Measurements from ENCODE around the gene ZNF668. TPM values are rescaled to one million over a fixed set of nuclear protein-coding genes. Genes with fewer than 3 reads are reported as not detected.

ZNF668 gene
- total and polyA plus RNA-seq, 2 of the 8 experiments (the other 6 are each of a cell fraction or from before 2014, with no cell fraction given), result 14.0 to 14.3 TPM

DNA sequence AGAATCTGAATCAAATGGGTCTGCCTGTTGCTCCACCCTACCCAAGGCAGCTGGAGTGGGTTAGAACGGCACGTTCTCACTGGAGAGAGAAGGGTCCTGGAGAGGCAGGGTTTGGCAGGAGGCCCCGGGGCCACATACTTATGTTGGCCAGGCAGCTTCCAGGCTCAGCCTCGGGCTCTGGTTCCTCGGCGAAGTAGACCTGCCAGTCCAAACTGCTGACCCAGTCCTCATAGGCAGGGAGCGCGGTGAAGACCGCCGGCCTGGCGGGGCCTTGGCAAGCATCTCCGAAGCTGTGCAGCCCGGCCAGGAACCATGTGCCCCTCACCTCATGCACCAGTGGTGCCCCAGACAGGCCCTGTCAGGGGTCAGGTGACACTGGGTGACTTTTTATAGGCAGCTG is 9.9 kb upstream of the ZNF668 start:
- H3K79me1 ChIP-seq (ENCODE audit: low read depth, low read length), result peaks cover 6% of the 10 kb centered on the region
- WGBS, 2 experiments (ENCODE audit: extremely low coverage in 1 of 2, insufficient coverage in 1 of 2, insufficient read length in 1 of 2, insufficient replicate concordance in 2 of 2, low coverage in 1 of 2, low lambda C conversion rate in 2 of 2, missing lambda C conversion rate in 1 of 2), result 95% methylated on average over 13 of the region's 13 CpGs; no CpG with 5 or more reads in 1 of the 2 experiments
- DNase-seq (ENCODE audit: low read depth in 1 of 2, low spot score in 2 of 2) (no peak), FAIRE-seq (no peak)
- H2BK20ac ChIP-seq (ENCODE audit: low read length), result no peak overlapping the region
- no peak overlapping the region for H3K4me2 ChIP-seq (ENCODE audit: insufficient read depth in 1 of 2, low read depth in 2 of 2, low read length in 2 of 2)
- H3K18ac ChIP-seq (ENCODE audit: extremely low read depth, low read length), result no peak overlapping the region
- H2BK12ac ChIP-seq (ENCODE audit: low read depth, low read length), result no peak overlapping the region
- no peak overlapping the region for H2AFZ ChIP-seq (ENCODE audit: low read length)
- H2BK5ac ChIP-seq (ENCODE audit: low read depth, low read length), result no peak overlapping the region
- no peaks in the 10 kb centered on the region for H3K4me1 ChIP-seq (replicated peaks in 1 of 4; ENCODE audit: control insufficient read depth in 3 of 4, insufficient read depth in 4 of 4, low read length in 3 of 4)
- ChIA-PET POLR2A (ENCODE audit: partially characterized antibody) (interaction anchor here (0.8 to 4.7 kb wide), 8 partner anchors 9 to 120 kb away, joined by 3 to 34 read pairs (median 4); partner anchors contain the start of genes ZNF646 and ZNF668), CTCF (ENCODE audit: partially characterized antibody) (interaction anchor here (0.8 to 1.7 kb wide), 3 partner anchors 9 to 131 kb away, joined by 3 to 4 read pairs (median 3); no protein-coding TSS in a partner anchor)
- H2AK5ac ChIP-seq (ENCODE audit: low read depth, low read length), result no peak overlapping the region
- H3K14ac ChIP-seq (ENCODE audit: insufficient read length), result no peak overlapping the region
- no peak overlapping the region for H3K4me3 ChIP-seq (ENCODE audit: extremely low read depth in 1 of 4, insufficient read depth in 2 of 4, low read depth in 3 of 4, low read length in 4 of 4)
- peaks cover 0 to 4% of the 10 kb centered on the region in 2 experiments; a peak in 1 of 4 replicates for H3K79me2 ChIP-seq (ENCODE audit: control insufficient read depth in 1 of 2, insufficient read depth in 2 of 2, low read length in 2 of 2)
- no peak overlapping the region for H4K5ac ChIP-seq (ENCODE audit: insufficient read length, low read depth, low read length)
- H3K23me2 ChIP-seq (ENCODE audit: low read depth, low read length), result no peaks in the 10 kb centered on the region
- H4K20me1 ChIP-seq (replicated peaks in 1 of 2; ENCODE audit: control insufficient read depth in 1 of 2, insufficient read depth in 2 of 2, low read length in 2 of 2), result peaks cover 11 to 23% of the 10 kb centered on the region in 2 experiments
- H3K9ac ChIP-seq (replicated peaks in 1 of 4; ENCODE audit: extremely low read depth in 1 of 4, low read depth in 3 of 4, low read length in 3 of 4), result no peak overlapping the region
- no peak overlapping the region for H3K56ac ChIP-seq (replicated peaks; ENCODE audit: insufficient read length, low read depth, low read length)
- H3K27ac ChIP-seq (ENCODE audit: low read depth, low read length), result no peak overlapping the region
- H2BK15ac ChIP-seq (ENCODE audit: low read length), result no peak overlapping the region
- peaks cover 0 to 23% (median 9%) of the 10 kb centered on the region in 4 experiments; a peak in 6 of 8 replicates for H3K36me3 ChIP-seq (ENCODE audit: control insufficient read depth in 2 of 4, insufficient read depth in 4 of 4, low read length in 3 of 4)
- TF ChIP-seq, protein P1, sequence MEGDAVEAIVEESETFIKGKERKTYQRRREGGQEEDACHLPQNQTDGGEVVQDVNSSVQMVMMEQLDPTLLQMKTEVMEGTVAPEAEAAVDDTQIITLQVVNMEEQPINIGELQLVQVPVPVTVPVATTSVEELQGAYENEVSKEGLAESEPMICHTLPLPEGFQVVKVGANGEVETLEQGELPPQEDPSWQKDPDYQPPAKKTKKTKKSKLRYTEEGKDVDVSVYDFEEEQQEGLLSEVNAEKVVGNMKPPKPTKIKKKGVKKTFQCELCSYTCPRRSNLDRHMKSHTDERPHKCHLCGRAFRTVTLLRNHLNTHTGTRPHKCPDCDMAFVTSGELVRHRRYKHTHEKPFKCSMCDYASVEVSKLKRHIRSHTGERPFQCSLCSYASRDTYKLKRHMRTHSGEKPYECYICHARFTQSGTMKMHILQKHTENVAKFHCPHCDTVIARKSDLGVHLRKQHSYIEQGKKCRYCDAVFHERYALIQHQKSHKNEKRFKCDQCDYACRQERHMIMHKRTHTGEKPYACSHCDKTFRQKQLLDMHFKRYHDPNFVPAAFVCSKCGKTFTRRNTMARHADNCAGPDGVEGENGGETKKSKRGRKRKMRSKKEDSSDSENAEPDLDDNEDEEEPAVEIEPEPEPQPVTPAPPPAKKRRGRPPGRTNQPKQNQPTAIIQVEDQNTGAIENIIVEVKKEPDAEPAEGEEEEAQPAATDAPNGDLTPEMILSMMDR (IDR thresholded peaks at IDR 0.05; ENCODE audit: control extremely low read depth in 1 of 3, insufficient read depth in 1 of 3, low read depth in 1 of 3, low read length in 3 of 3), result no peak
- TF ChIP-seq ASH2L (IDR thresholded peaks at IDR 0.05; ENCODE audit: low read length) (no peak), POLR2A (IDR thresholded peaks at IDR 0.05; ENCODE audit: control extremely low read depth in 1 of 2, low read depth in 2 of 2, low read length in 2 of 2) (peak in 1 of 2 experiments; percentile 6; a peak in 1 of 3 replicates), NANOG (IDR thresholded peaks at IDR 0.05; ENCODE audit: insufficient read depth, low read depth, low read length, poor library complexity, severe bottlenecking) (no peak), RFX5 (IDR thresholded peaks at IDR 0.05; ENCODE audit: borderline replicate concordance, low read depth, low read length) (no peak), POU5F1 (IDR thresholded peaks at IDR 0.05; ENCODE audit: low read depth, low read length) (no peak)
- H3K4ac ChIP-seq (replicated peaks; ENCODE audit: insufficient read length, low read depth, low read length), result no peak overlapping the region
- no peak overlapping the region for H4K91ac ChIP-seq (replicated peaks; ENCODE audit: insufficient read length, low read length)
- H3K23ac ChIP-seq (ENCODE audit: insufficient read length), result no peak overlapping the region
- no peak overlapping the region for H2BK120ac ChIP-seq (replicated peaks; ENCODE audit: low read depth, low read length)
- no peaks in the 10 kb centered on the region for H3K27me3 ChIP-seq (replicated peaks in 1 of 4; ENCODE audit: control insufficient read depth in 3 of 4, extremely low read depth in 1 of 4, insufficient read depth in 3 of 4, low read length in 3 of 4)
- H3K9me3 ChIP-seq (ENCODE audit: insufficient read depth in 2 of 2, low read depth in 1 of 2, low read length in 1 of 2), result no peaks in the 10 kb centered on the region
- H4K8ac ChIP-seq (ENCODE audit: extremely low read depth, insufficient read depth, low read length), result no peak overlapping the region
